NAMALWA (cell line): ENCODE data around the gene TOLLIP.
"Not testable (repeated sequence)": the region's sequence is repeated elsewhere in the genome, so short reads cannot be mapped to it uniquely, and the experiment has no call there.

Source experiments
- DNase-seq: peaks from one replicate; pipeline ENCODE4 v3.0.0-alpha.2; 2015; ENCODE audit warnings: low spot score

TOLLIP gene

GRCh38 chr11:1245717-1246116, 63.7 kb downstream of the TOLLIP start:
- DNase-seq: not testable (repeated sequence)

GRCh38 chr11:1244557-1244956, 64.9 kb downstream of the TOLLIP start:
- DNase-seq: not testable (repeated sequence)

- not testable (repeated sequence) for DNase-seq
Measured at GRCh38 chr11:1243521-1243920, 65.9 kb downstream of the TOLLIP start.

GRCh38 chr11:1242751-1243150, 66.7 kb downstream of the TOLLIP start:
- not testable (repeated sequence) for DNase-seq

- no peak for DNase-seq
Measured at GRCh38 chr11:1242289-1242688, 67.1 kb downstream of the TOLLIP start.

- DNase-seq: no peak
Measured at GRCh38 chr11:1241706-1242105, 67.7 kb downstream of the TOLLIP start.

GRCh38 chr11:1240771-1241170, 68.7 kb downstream of the TOLLIP start:
- DNase-seq: no peak

GRCh38 chr11:1239596-1240205, 69.7 kb downstream of the TOLLIP start:
- no peak for DNase-seq

GRCh38 chr11:1238767-1239595, 70.5 kb downstream of the TOLLIP start:
- DNase-seq: no peak

GRCh38 chr11:1237851-1238250, 71.6 kb downstream of the TOLLIP start:
- DNase-seq: no peak

- DNase-seq: no peak
Measured at GRCh38 chr11:1237128-1237580, 72.3 kb downstream of the TOLLIP start.

- no peak for DNase-seq
Measured at GRCh38 chr11:1236316-1237127, 72.9 kb downstream of the TOLLIP start.

- no peak for DNase-seq
Measured at GRCh38 chr11:1235901-1236315, 73.5 kb downstream of the TOLLIP start.

- no peak for DNase-seq
Measured at GRCh38 chr11:1235306-1235900, 74.0 kb downstream of the TOLLIP start.

GRCh38 chr11:1234771-1235305, 74.6 kb downstream of the TOLLIP start:
- no peak for DNase-seq

GRCh38 chr11:1234054-1234720, 75.2 kb downstream of the TOLLIP start:
- DNase-seq: no peak

GRCh38 chr11:1233351-1234053, 75.9 kb downstream of the TOLLIP start:
- DNase-seq: no peak

- no peak for DNase-seq
Measured at GRCh38 chr11:1232883-1233321, 76.5 kb downstream of the TOLLIP start.

GRCh38 chr11:1232021-1232882, 77.2 kb downstream of the TOLLIP start:
- DNase-seq: no peak
